A549 (cell line): ENCODE measurements around the gene NRXN3. TPM values are rescaled to one million over a fixed set of nuclear protein-coding genes. Genes with fewer than 3 reads are reported as not detected.

ENCODE experiments used
- ATAC-seq, 2 experiments: fragments of 200-7000 bp in 1 of 2; fragments of >200 bp in 1 of 2; cut with Nextera tagmentation in 1 of 2; cut with Tn5 transposase in 1 of 2; 3 replicates each; pipeline versions ENCODE4 v1.8.0 to v1.9.1; 2018 to 2020; ENCODE audit warnings: mild to moderate bottlenecking in 1 of 2, moderate library complexity in 1 of 2
- CTCF ChIA-PET: fragments of 300-600 bp; sonication (Branson Sonifier 250); formaldehyde crosslinking; extraction: SDS; loops from one replicate; lab custom pipeline; 2021; ENCODE audit warnings: antibody characterized with exemption, inconsistent platforms; lab: Yijun Ruan, JAX
- POLR2A ChIA-PET: fragments of 350-600 bp; formaldehyde crosslinking; extraction: SDS; loops from one replicate; lab custom pipeline; 2021; ENCODE audit warnings: antibody characterized with exemption, inconsistent platforms; lab: Yijun Ruan, JAX
- DNase-seq, 2 experiments: peaks; one replicate each; pipeline versions ENCODE4 v3.0.0 to v3.0.0-alpha.2; 2011 to 2016; ENCODE audit warnings: low read depth in 1 of 2, low spot score in 1 of 2
- FAIRE-seq: peaks from 2 replicates; lab custom pipeline; 2011; peaks lifted over from hg19 to GRCh38; lab: Jason Lieb, UNC
- H3K27ac ChIP-seq, 2 experiments: fragments of >200 bp; sonication (Bioruptor Twin); formaldehyde crosslinking; 3 replicates each; pipeline ENCODE4 v1.5.1; 2016 to 2017
- H3K4me1 ChIP-seq: fragments of >200 bp; sonication (Bioruptor Twin); formaldehyde crosslinking; 3 replicates; pipeline ENCODE4 v1.6.1; 2016
- H3K4me2 ChIP-seq: fragments of >200 bp; sonication (Bioruptor Twin); formaldehyde crosslinking; 3 replicates; pipeline ENCODE4 v1.6.1; 2016
- H3K4me3 ChIP-seq: fragments of >200 bp; sonication (Bioruptor Twin); formaldehyde crosslinking; 3 replicates; pipeline ENCODE4 v1.5.1; 2016
- H3K9me3 ChIP-seq: fragments of >200 bp; sonication (Bioruptor Twin); formaldehyde crosslinking; 3 replicates; pipeline ENCODE4 v1.6.1; 2016
- CHD2 ChIP-seq: fragments of 150-350 bp; IDR thresholded peaks from 2 replicates; pipeline ENCODE4 v1.6.1; 2014; ENCODE audit warnings: low read length; ENCODE audit not compliant: partially characterized antibody
- CTCF ChIP-seq: fragments of >200 bp; sonication (Bioruptor Twin); formaldehyde crosslinking; IDR thresholded peaks from 3 replicates; pipeline ENCODE4 v1.5.1; 2016
- EP300 ChIP-seq, 2 experiments: fragments of >200 bp; sonication (Bioruptor Twin); formaldehyde crosslinking; IDR thresholded peaks; 2 replicates in 1 of 2; 3 replicates in 1 of 2; pipeline ENCODE4 v1.6.1; 2016 to 2017
- ESRRA ChIP-seq: fragments of 150-350 bp; IDR thresholded peaks from 2 replicates; pipeline ENCODE4 v1.6.1; 2014; ENCODE audit warnings: mild to moderate bottlenecking, low read length, borderline replicate concordance
- FOSB ChIP-seq: fragments of 250-450 bp; sonication (Bioruptor Pico); IDR thresholded peaks from 2 replicates; pipeline ENCODE4 v1.5.0; 2020; ENCODE audit warnings: mild to moderate bottlenecking, moderate library complexity
- GATA3 ChIP-seq: IDR thresholded peaks from 2 replicates; pipeline ENCODE4 v1.6.1; 2012; ENCODE audit warnings: borderline replicate concordance
- HDAC2 ChIP-seq: fragments of 200-600 bp; sonication (generic); IDR thresholded peaks from 2 replicates; pipeline ENCODE4 v1.6.1; 2016
- HOXA7 ChIP-seq: fragments of 250-450 bp; sonication (Bioruptor Pico); IDR thresholded peaks from 2 replicates; pipeline ENCODE4 v1.5.0; 2020; ENCODE audit warnings: mild to moderate bottlenecking, moderate library complexity
- HOXB5 ChIP-seq: fragments of 250-450 bp; sonication (Bioruptor Pico); IDR thresholded peaks from 2 replicates; pipeline ENCODE4 v1.5.0; 2020; ENCODE audit warnings: mild to moderate bottlenecking, moderate library complexity
- JUNB ChIP-seq: fragments of >200 bp; sonication (Bioruptor Twin); formaldehyde crosslinking; IDR thresholded peaks from 2 replicates; pipeline ENCODE4 v1.6.1; 2016
- MAZ ChIP-seq: fragments of 150-350 bp; IDR thresholded peaks from 2 replicates; pipeline ENCODE4 v1.6.1; 2014; ENCODE audit warnings: antibody characterized with exemption, low read depth, low read length, borderline replicate concordance
- PHF8 ChIP-seq: fragments of 200-600 bp; sonication (generic); IDR thresholded peaks from 2 replicates; pipeline ENCODE4 v1.6.1; 2016; ENCODE audit warnings: low read depth, mild to moderate bottlenecking, antibody characterized with exemption, moderate library complexity, borderline replicate concordance
- POLR2A ChIP-seq: IDR thresholded peaks from 2 replicates; pipeline ENCODE4 v1.6.1; 2012; ENCODE audit warnings: mild to moderate bottlenecking, low read length
- RARB ChIP-seq: fragments of 250-450 bp; sonication (Bioruptor Pico); IDR thresholded peaks from 2 replicates; pipeline ENCODE4 v1.8.0; 2021; ENCODE audit warnings: mild to moderate bottlenecking, moderate library complexity
- REST ChIP-seq: fragments of 200-600 bp; sonication (generic); IDR thresholded peaks from 2 replicates; pipeline ENCODE4 v1.6.1; 2016; ENCODE audit warnings: antibody characterized with exemption, mild to moderate bottlenecking, moderate library complexity
- RFX5 ChIP-seq: fragments of 450-650 bp; IDR thresholded peaks from 2 replicates; pipeline ENCODE4 v1.7.1; 2014; ENCODE audit warnings: antibody characterized with exemption, mild to moderate bottlenecking, moderate library complexity
- RNF2 ChIP-seq: fragments of 200-600 bp; sonication (generic); IDR thresholded peaks from 2 replicates; pipeline ENCODE4 v1.6.1; 2016; ENCODE audit warnings: low read depth, mild to moderate bottlenecking, antibody characterized with exemption, moderate library complexity, borderline replicate concordance
- SREBF2 ChIP-seq: fragments of 450-650 bp; IDR thresholded peaks from 2 replicates; pipeline ENCODE4 v1.6.1; 2014; ENCODE audit warnings: mild to moderate bottlenecking, moderate library complexity
- ZNF302 ChIP-seq: fragments of 250-450 bp; sonication (Bioruptor Pico); IDR thresholded peaks from 2 replicates; pipeline ENCODE4 v1.9.0; 2021; ENCODE audit warnings: inconsistent platforms, mild to moderate bottlenecking, moderate library complexity
- WGBS: methylation state at CpG from one replicate; pipeline ENCODE4 v1.1.6; 2017; ENCODE audit errors: missing lambda C conversion rate; 5-methylcytosine and 5-hydroxymethylcytosine counted together
- polyA plus RNA-seq, 4 experiments: library from polyadenylated mRNA; depleted of rRNA in 3 of 4; stranded (reverse); fragments of >200 nt; fragmentation: RNase III in 1 of 4; extraction: RNeasy Plus Mini Kit Qiagen cat#74134 plus additional on column Dnase treatment in 1 of 4; gene quantifications; 2 replicates in 3 of 4; 3 replicates in 1 of 4; pipeline ENCODE4 v1.2.3, GENCODE V29; 2011 to 2017
- TF ChIP-seq, protein P1 (sequence below): fragments of >200 bp; sonication (Bioruptor Twin); formaldehyde crosslinking; IDR thresholded peaks from 2 replicates; pipeline ENCODE4 v1.6.1; 2016

NRXN3 gene
- polyA plus RNA-seq, 2 of the 4 experiments (the other 2 are of a cell fraction), result 0.62 to 2.3 TPM

- TF ChIP-seq ESRRA (no peak), GATA3 (no peak), EP300 (IDR thresholded peaks at IDR 0.05) (no peak), FOSB (no peak), HDAC2 (no peak), JUNB (no peak), HOXA7 (CRISPR knock-in tag) (no peak), HOXB5 (CRISPR knock-in tag) (no peak), ZNF302 (CRISPR knock-in tag) (no peak), RNF2 (no peak), POLR2A (no peak), CHD2 (no peak), REST (no peak), MAZ (no peak), RFX5 (no peak), SREBF2 (no peak)
- no peaks in the 10 kb centered on the region for H3K4me1 ChIP-seq
- POLR2A ChIA-PET, result no interaction called here
- no peak overlapping the region for H3K4me2 ChIP-seq
- DNase-seq, result no peak
- H3K9me3 ChIP-seq, result no peaks in the 10 kb centered on the region
- ATAC-seq, result no peak
- 38% methylated on average over 1 of the region's 1 CpG for WGBS
- FAIRE-seq, result no peak
- CTCF ChIA-PET, result no interaction called here
- no peak overlapping the region for H3K4me3 ChIP-seq
- H3K27ac ChIP-seq, result no peak overlapping the region
Measured at GRCh38 chr14:79376557-79376956, 1206.4 kb downstream of the NRXN3 start.

DNA sequence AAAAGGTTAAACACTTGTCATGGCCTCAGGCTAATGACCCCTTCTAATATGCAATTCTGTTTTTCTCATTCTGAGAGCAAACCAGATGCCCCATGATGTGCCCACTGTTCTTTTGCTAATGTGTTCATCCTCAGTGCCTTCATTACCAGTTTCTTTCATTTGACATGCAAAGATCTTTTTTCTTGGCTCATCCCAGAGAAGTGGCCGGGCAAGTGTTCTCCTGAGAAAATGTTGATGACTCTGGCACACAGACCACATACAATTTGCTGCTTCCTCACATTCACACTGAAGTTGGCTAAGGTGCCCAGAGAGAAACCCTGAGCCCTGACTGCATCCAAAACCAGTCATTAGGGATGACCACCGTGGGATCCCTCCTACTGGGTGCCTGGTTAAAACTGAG, 1207.8 kb downstream of the NRXN3 start:
- POLR2A ChIA-PET, result no interaction called here

More for the DNA sequence above, 1207.8 kb downstream of the NRXN3 start:
- no peak for DNase-seq
- no peak for FAIRE-seq
- CTCF ChIA-PET, result no interaction called here
- TF ChIP-seq, protein P1, sequence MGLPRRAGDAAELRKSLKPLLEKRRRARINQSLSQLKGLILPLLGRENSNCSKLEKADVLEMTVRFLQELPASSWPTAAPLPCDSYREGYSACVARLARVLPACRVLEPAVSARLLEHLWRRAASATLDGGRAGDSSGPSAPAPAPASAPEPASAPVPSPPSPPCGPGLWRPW, result no peak
- TF ChIP-seq EP300 (IDR thresholded peaks at IDR 0.05) (no peak), PHF8 (no peak), ESRRA (no peak), CTCF (no peak), RARB (CRISPR knock-in tag) (no peak)
- Histone ChIP-seq H3K4me1 (no peaks in the 10 kb centered on the region), H3K4me2 (no peak overlapping the region), H3K27ac (no peak overlapping the region), H3K4me3 (no peak overlapping the region), H3K9me3 (no peaks in the 10 kb centered on the region)
- ATAC-seq, result no peak
- 36% methylated on average over 2 of the region's 2 CpGs for WGBS
